Measurements from ENCODE around the gene SLC4A3. TPM values are rescaled to one million over a fixed set of nuclear protein-coding genes. Genes with fewer than 3 reads are reported as not detected.

Gene SLC4A3, protein sequence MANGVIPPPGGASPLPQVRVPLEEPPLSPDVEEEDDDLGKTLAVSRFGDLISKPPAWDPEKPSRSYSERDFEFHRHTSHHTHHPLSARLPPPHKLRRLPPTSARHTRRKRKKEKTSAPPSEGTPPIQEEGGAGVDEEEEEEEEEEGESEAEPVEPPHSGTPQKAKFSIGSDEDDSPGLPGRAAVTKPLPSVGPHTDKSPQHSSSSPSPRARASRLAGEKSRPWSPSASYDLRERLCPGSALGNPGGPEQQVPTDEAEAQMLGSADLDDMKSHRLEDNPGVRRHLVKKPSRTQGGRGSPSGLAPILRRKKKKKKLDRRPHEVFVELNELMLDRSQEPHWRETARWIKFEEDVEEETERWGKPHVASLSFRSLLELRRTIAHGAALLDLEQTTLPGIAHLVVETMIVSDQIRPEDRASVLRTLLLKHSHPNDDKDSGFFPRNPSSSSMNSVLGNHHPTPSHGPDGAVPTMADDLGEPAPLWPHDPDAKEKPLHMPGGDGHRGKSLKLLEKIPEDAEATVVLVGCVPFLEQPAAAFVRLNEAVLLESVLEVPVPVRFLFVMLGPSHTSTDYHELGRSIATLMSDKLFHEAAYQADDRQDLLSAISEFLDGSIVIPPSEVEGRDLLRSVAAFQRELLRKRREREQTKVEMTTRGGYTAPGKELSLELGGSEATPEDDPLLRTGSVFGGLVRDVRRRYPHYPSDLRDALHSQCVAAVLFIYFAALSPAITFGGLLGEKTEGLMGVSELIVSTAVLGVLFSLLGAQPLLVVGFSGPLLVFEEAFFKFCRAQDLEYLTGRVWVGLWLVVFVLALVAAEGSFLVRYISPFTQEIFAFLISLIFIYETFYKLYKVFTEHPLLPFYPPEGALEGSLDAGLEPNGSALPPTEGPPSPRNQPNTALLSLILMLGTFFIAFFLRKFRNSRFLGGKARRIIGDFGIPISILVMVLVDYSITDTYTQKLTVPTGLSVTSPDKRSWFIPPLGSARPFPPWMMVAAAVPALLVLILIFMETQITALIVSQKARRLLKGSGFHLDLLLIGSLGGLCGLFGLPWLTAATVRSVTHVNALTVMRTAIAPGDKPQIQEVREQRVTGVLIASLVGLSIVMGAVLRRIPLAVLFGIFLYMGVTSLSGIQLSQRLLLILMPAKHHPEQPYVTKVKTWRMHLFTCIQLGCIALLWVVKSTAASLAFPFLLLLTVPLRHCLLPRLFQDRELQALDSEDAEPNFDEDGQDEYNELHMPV
- 9.8 TPM for total RNA-seq

DNA sequence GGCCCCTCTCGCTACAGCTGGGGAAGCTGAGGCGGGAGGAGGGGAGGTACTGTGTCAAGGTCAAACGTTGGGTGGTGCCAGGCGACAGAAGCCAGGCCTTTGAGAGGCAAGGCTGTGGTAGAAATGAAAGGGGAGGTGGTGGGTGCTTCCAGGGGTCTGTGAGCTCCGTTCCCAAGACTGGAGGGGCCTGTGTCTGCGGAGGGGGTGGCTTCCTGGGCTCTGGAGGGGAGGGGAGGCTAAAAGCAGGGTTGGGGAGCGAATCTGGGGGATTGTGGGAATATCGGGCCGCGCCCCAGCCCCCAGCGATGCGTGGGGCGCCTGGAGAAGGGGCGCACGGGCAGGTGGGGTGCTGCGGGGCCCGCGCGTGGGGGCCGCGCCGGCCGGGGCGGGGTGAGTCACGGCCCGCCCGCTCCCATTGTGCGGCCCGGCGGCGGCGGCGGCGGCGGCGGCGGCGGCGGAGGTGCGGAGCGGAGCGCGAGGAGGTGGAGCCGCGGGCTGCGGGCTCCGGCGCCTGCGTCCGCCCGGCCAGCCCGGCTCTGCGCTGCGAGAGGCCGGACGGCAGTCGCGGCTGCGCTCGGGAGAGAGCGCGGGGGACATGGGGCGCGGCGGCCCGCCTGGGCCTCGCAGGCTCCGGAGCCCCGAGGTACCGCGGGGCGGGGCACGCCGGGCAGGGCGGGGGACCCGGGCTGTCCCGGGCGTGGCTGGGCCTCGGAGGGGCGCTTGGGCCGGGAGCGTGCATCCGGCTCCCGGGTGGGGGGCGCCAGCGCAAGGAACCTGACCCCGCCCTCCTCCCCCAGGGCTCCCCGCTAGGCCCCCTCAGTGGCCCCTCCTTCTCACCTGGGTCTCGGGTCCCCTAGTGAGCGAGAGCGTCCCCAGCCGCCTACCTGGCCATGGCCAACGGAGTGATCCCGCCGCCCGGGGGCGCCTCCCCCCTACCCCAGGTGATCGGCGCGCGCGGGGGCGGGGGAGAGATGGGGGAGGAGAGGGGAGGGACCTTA lies at the start of gene SLC4A3:
Gene SLC4A3 (plus strand): TSS at position 528 of the 998 bp plus-strand sequence. CDS start 363 bp downstream, at position 891.

GRCh38 chr2:219597552-219598307 lies 29.7 kb upstream of the SLC4A3 start, which contains the start of gene STK11IP:
Gene STK11IP, plus strand, starts transcription at chr2:219597857. Its CDS starts 263 bp downstream, at chr2:219598120.

Other genes starting within 250 kb of the SLC4A3 start
- 32.5 TPM for gene DNPEP, start 239.7 kb upstream of the SLC4A3 start, total RNA-seq
- gene DES, start 209.3 kb upstream of the SLC4A3 start, total RNA-seq, result 249 TPM
- gene SPEG, start 192.8 kb upstream of the SLC4A3 start, total RNA-seq, result 17.4 TPM
- gene GMPPA, start 128.7 kb upstream of the SLC4A3 start, total RNA-seq, result 25.4 TPM
- gene ASIC4, start 113.1 kb upstream of the SLC4A3 start, total RNA-seq, result 28.8 TPM
- 165 TPM for gene CHPF, start 83.8 kb upstream of the SLC4A3 start, total RNA-seq
- 8.6 TPM for gene TMEM198, start 83.6 kb upstream of the SLC4A3 start, total RNA-seq
- gene OBSL1, start 56.1 kb upstream of the SLC4A3 start, total RNA-seq, result 149 TPM
- 0.82 TPM for gene INHA, start 55.3 kb upstream of the SLC4A3 start, total RNA-seq
- 29.1 TPM for gene STK11IP, start 29.8 kb upstream of the SLC4A3 start, total RNA-seq